ENCODE measurements around the gene GALNS.
"Not testable (repeated sequence)": the region's sequence is repeated elsewhere in the genome, so short reads cannot be mapped to it uniquely, and the experiment has no call there.

The GALNS gene

GRCh38 chr16:88896238-88897070, 39.7 kb upstream of the GALNS start:
- no peaks in the 10 kb centered on the region for H3K27me3 ChIP-seq (ENCODE audit: control insufficient read depth in 1 of 2, insufficient read depth in 2 of 2, low read length in 2 of 2)
- no peak overlapping the region for H3K27ac ChIP-seq (ENCODE audit: low read depth, low read length)
- no peaks in the 10 kb centered on the region for H3K4me1 ChIP-seq (ENCODE audit: insufficient read depth, low read length)
- no peak overlapping the region for H3K9ac ChIP-seq (ENCODE audit: low read length)
- no peaks in the 10 kb centered on the region for H3K36me3 ChIP-seq (ENCODE audit: insufficient read depth, low read length)
- no peaks in the 10 kb centered on the region for H3K9me3 ChIP-seq (ENCODE audit: low read length)
- no peak overlapping the region for H3K4me3 ChIP-seq (ENCODE audit: low read depth in 1 of 2, low read length in 2 of 2)

GRCh38 chr16:88895335-88895734, 38.6 kb upstream of the GALNS start:
- H3K9ac ChIP-seq (ENCODE audit: low read length), result no peak overlapping the region
- no peaks in the 10 kb centered on the region for H3K4me1 ChIP-seq (ENCODE audit: insufficient read depth, low read length)
- H3K9me3 ChIP-seq (ENCODE audit: low read length), result no peaks in the 10 kb centered on the region
- H3K4me3 ChIP-seq (ENCODE audit: low read depth in 1 of 2, low read length in 2 of 2), result no peak overlapping the region
- H3K27ac ChIP-seq (ENCODE audit: low read depth, low read length), result no peak overlapping the region
- no peaks in the 10 kb centered on the region for H3K36me3 ChIP-seq (ENCODE audit: insufficient read depth, low read length)
- no peaks in the 10 kb centered on the region for H3K27me3 ChIP-seq (ENCODE audit: control insufficient read depth in 1 of 2, insufficient read depth in 2 of 2, low read length in 2 of 2)

DNA sequence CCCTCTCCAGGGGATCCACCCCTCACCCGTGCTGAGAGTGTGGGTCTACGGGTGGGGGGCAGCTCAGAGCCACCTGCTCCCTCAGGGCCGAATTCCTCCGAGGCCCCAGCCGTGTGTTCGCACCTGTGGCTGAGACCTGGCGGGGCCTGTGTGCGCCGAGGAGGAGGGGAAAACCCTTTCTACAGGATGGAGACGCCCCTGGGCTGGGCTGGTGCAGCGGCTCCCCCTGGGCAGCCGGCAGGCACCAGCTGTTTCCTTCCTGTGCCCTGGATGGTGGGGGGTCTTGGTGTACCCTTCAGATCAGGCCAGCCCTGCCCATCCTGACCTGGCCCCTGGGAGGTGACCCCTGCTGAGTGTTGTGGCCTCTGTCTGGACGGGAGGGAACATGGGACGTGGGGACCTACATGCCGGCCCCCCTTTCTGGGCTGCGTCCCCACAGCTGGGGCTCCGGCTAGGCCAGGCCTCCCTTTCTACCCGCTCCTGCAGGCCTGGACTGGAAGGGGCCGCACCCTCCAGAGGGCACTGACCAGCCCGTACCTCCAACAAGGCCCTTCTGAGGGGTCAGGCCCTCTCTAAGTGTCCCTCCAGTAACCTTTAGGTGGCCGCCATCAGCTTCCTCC, 38.0 kb upstream of the GALNS start:
- H3K9ac ChIP-seq (ENCODE audit: low read length), result no peak overlapping the region
- no peak overlapping the region for H3K27ac ChIP-seq (ENCODE audit: low read depth, low read length)
- no peak overlapping the region for H3K4me3 ChIP-seq (ENCODE audit: low read depth in 1 of 2, low read length in 2 of 2)
- H3K4me1 ChIP-seq (ENCODE audit: insufficient read depth, low read length), result no peaks in the 10 kb centered on the region
- H3K27me3 ChIP-seq (ENCODE audit: control insufficient read depth in 1 of 2, insufficient read depth in 2 of 2, low read length in 2 of 2), result no peaks in the 10 kb centered on the region
- no peaks in the 10 kb centered on the region for H3K36me3 ChIP-seq (ENCODE audit: insufficient read depth, low read length)
- no peaks in the 10 kb centered on the region for H3K9me3 ChIP-seq (ENCODE audit: low read length)

- H3K9ac ChIP-seq (ENCODE audit: low read length); H3K4me3 ChIP-seq (ENCODE audit: low read depth in 1 of 2, low read length in 2 of 2); H3K27me3 ChIP-seq (ENCODE audit: control insufficient read depth in 1 of 2, insufficient read depth in 2 of 2, low read length in 2 of 2); H3K36me3 ChIP-seq (ENCODE audit: insufficient read depth, low read length); H3K9me3 ChIP-seq (ENCODE audit: low read length); H3K4me1 ChIP-seq (ENCODE audit: insufficient read depth, low read length); H3K27ac ChIP-seq (ENCODE audit: low read depth, low read length): not testable (repeated sequence)
Observed at GRCh38 chr16:88894266-88894665, 37.5 kb upstream of the GALNS start.

DNA sequence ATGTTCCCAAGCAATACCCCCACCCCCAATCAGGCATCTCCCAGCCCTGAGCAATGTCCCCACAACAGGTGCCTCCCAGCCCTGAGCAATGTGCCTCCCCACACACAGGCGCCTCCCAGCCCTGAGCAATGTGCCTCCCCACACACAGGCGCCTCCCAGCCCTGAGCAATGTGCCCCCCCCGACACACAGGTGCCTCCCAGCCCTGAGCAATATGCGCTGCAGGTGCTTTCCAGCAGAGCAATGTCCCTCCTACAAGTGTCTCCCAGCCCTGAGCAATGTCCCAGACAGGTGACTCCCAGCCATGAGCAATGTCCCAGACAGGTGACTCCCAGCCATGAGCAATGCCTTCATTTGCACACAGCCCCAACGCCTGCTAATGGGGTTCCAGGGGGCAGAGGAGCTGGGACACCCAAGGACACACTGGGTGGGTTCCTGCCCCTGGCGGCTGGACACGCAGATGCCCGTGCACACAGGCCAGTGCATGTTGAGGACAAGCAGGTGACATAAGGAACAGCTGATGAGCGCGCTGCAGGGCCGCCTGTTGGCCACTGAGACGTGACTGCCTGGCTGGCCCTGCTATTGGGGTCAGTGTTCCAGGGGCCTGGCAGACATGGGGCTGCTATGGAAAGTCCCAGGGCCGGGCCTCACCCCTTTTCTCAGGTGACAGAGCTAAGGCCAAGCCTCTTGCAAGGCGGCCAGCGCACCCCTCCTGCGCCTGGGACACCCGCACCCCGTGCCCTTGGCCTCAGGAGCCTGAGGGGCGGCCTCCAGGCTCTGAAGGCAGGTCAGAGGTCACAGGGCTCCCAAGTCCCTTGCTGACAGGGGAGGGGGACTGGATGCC, 36.6 kb upstream of the GALNS start:
- H3K4me3 ChIP-seq (ENCODE audit: low read depth in 1 of 2, low read length in 2 of 2), result no peak overlapping the region
- no peak overlapping the region for H3K9ac ChIP-seq (ENCODE audit: low read length)
- H3K4me1 ChIP-seq (ENCODE audit: insufficient read depth, low read length), result no peaks in the 10 kb centered on the region
- no peaks in the 10 kb centered on the region for H3K27me3 ChIP-seq (ENCODE audit: control insufficient read depth in 1 of 2, insufficient read depth in 2 of 2, low read length in 2 of 2)
- no peaks in the 10 kb centered on the region for H3K36me3 ChIP-seq (ENCODE audit: insufficient read depth, low read length)
- no peaks in the 10 kb centered on the region for H3K9me3 ChIP-seq (ENCODE audit: low read length)
- H3K27ac ChIP-seq (ENCODE audit: low read depth, low read length), result no peak overlapping the region

DNA sequence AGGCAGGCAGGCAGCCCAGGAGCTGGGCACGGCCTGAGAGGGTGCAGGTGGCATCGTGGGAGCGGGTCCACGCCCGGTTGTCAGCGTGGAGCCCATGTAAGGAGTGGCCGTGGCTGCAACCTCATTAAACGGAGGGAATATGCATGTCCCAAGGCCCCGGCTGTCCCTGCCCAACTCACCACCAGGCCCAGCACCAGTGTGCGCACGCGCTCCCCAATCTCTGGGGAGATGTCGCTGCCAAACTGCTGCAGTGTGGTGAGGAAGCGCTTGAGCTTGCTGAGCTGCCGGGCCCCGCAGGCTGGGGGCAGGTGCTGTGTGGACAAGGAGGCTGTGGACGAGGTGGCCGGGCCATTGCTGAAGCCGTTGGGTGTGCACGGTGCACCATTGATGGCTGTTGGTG, 35.3 kb upstream of the GALNS start:
- no peaks in the 10 kb centered on the region for H3K27me3 ChIP-seq (ENCODE audit: control insufficient read depth in 1 of 2, insufficient read depth in 2 of 2, low read length in 2 of 2)
- H3K36me3 ChIP-seq (ENCODE audit: insufficient read depth, low read length), result no peaks in the 10 kb centered on the region
- H3K9ac ChIP-seq (ENCODE audit: low read length), result no peak overlapping the region
- H3K4me3 ChIP-seq (ENCODE audit: low read depth in 1 of 2, low read length in 2 of 2), result no peak overlapping the region
- H3K27ac ChIP-seq (ENCODE audit: low read depth, low read length), result no peak overlapping the region
- H3K4me1 ChIP-seq (ENCODE audit: insufficient read depth, low read length), result no peaks in the 10 kb centered on the region
- H3K9me3 ChIP-seq (ENCODE audit: low read length), result no peaks in the 10 kb centered on the region

DNA sequence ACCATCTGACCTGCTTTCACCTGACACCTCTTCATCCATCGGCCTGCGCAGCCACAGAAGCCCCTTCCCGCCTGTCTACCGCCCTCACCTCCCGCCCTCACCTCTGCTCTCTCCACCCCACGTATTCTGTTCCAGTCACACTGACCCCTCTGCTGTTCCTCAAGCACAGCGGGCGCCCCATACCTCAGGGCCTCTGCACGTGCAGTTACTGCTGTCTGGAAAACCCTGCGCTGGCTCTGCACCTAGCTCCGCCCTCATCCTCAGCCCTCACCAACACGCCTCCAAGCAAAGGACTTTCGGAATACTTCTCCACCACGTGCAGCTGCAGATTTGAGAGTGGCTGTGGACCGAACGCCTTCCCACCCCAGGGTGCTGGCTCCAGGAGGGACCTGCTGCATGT, 34.3 kb upstream of the GALNS start:
- Histone ChIP-seq H3K36me3 (ENCODE audit: insufficient read depth, low read length) (no peaks in the 10 kb centered on the region), H3K9ac (ENCODE audit: low read length) (no peak overlapping the region), H3K27me3 (ENCODE audit: control insufficient read depth in 1 of 2, insufficient read depth in 2 of 2, low read length in 2 of 2) (no peaks in the 10 kb centered on the region), H3K4me1 (ENCODE audit: insufficient read depth, low read length) (no peaks in the 10 kb centered on the region), H3K4me3 (ENCODE audit: low read depth in 1 of 2, low read length in 2 of 2) (no peak overlapping the region), H3K27ac (ENCODE audit: low read depth, low read length) (no peak overlapping the region), H3K9me3 (ENCODE audit: low read length) (no peaks in the 10 kb centered on the region)

DNA sequence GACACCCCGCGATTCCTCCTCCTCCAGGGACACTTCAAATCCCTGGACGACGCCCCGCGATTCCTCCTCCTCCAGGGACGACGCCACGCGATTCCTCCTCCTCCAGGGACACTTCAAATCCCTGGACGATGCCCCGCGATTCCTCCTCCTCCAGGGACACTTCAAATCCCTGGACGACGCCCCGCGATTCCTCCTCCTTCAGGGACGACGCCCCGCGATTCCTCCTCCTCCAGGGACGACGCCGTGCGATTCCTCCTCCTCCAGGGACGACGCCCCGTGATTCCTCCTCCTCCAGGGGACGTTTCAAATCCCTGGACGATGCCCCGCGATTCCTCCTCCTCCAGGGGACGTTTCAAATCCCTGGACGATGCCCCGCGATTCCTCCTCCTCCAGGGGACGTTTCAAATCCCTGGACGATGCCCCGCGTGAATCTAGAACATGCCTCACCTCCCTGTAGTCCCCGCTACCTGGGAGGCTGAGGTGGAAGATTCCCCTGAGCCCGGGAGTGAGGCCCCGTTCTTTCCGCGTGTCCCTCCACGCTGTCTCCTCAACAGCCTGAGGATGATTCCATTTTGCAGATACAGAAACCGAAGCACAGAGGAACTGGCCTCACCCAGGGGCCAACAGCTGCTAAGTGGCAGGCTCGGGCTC, 33.1 kb upstream of the GALNS start:
- not testable (repeated sequence) for H3K36me3 ChIP-seq (ENCODE audit: insufficient read depth, low read length)

DNA sequence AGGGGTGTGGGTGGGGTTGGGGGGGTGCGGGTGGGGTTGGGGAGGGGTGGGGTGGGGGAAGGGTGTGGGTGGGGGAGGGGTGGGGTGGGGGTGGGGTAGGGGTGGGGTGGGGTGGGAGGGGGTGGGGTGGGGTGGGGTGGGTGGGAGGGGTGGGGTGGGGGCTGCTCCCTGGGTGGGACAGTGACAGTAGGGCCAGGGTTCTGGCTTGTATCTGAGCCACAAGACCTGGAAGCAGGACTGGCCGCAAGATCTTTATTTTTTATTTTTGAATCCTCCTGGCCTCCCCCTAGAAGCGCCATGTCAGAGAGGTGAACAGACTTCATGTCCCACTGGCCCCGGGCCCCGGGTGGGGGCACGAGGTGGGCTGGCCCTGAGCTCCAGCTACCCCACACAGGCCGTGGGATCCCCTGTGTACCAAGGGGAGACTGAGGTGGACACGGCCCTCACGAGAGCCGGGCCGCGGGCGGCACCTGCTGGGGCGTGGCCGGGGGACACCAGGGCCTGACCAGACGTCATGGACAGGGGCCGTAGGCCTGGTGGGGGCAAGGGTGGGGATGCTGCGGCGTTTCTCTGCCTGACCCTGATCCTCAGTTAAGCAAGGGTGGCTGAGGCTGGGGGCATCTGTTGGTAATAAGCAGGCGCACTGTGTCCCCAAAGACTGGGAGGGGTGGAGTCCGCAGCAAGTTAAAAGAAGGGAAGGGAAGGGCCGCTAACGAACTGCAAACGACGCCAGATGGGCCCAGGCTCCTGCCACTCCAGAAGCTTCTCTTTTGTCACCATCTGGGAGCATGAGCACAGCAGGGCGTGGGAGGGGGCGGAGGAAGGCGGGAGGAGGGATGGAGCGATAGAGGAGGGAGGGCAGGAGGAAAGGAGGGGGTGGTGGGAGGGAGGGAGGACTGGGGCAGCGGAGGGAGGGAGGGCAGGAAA, 32.0 kb upstream of the GALNS start:
- Histone ChIP-seq H3K4me1 (ENCODE audit: insufficient read depth, low read length) (no peaks in the 10 kb centered on the region), H3K4me3 (ENCODE audit: low read depth in 1 of 2, low read length in 2 of 2) (no peak overlapping the region), H3K27ac (ENCODE audit: low read depth, low read length) (no peak overlapping the region), H3K27me3 (ENCODE audit: control insufficient read depth in 1 of 2, insufficient read depth in 2 of 2, low read length in 2 of 2) (no peaks in the 10 kb centered on the region), H3K9me3 (ENCODE audit: low read length) (no peaks in the 10 kb centered on the region), H3K36me3 (ENCODE audit: insufficient read depth, low read length) (no peaks in the 10 kb centered on the region), H3K9ac (ENCODE audit: low read length) (no peak overlapping the region)

More for the DNA sequence above, 33.1 kb upstream of the GALNS start:
- H3K4me1 ChIP-seq (ENCODE audit: insufficient read depth, low read length); H3K4me3 ChIP-seq (ENCODE audit: low read depth in 1 of 2, low read length in 2 of 2); H3K9me3 ChIP-seq (ENCODE audit: low read length); H3K27ac ChIP-seq (ENCODE audit: low read depth, low read length); H3K9ac ChIP-seq (ENCODE audit: low read length); H3K27me3 ChIP-seq (ENCODE audit: control insufficient read depth in 1 of 2, insufficient read depth in 2 of 2, low read length in 2 of 2): not testable (repeated sequence)

DNA sequence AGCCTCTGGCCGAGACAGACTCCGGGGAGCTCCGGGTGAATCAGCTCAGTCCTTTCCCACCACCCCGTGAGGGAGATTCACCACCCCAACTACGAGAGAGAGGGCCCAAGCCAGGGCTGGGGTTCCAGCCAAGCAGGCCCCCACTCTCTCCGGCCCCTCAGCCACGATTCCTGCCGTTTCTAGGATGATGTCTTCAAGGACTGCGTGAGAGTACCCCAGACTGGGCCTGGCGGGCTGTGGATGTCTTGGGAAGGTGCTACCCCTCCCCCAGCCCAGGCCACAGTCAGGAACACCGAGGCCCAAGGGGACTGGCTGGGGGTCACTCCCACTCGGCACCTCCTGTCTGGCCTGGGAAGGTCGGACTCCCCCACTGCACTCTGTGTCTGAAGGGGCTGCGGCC, 31.3 kb upstream of the GALNS start:
- Histone ChIP-seq H3K27me3 (ENCODE audit: control insufficient read depth in 1 of 2, insufficient read depth in 2 of 2, low read length in 2 of 2) (no peaks in the 10 kb centered on the region), H3K9me3 (ENCODE audit: low read length) (no peaks in the 10 kb centered on the region), H3K27ac (ENCODE audit: low read depth, low read length) (no peak overlapping the region), H3K4me3 (ENCODE audit: low read depth in 1 of 2, low read length in 2 of 2) (no peak overlapping the region), H3K36me3 (ENCODE audit: insufficient read depth, low read length) (no peaks in the 10 kb centered on the region), H3K9ac (ENCODE audit: low read length) (no peak overlapping the region), H3K4me1 (ENCODE audit: insufficient read depth, low read length) (no peaks in the 10 kb centered on the region)

All from muscle layer of colon (tissue), 2 donors.